Astrocyte (in vitro differentiated cells and primary cell): ENCODE results near the gene GRB10. TPM values are rescaled to one million over a fixed set of nuclear protein-coding genes. Genes with fewer than 3 reads are reported as not detected.

Source experiments
- DNase-seq: peaks from one replicate; pipeline ENCODE4 v3.0.0-alpha.2; 2010; ENCODE audit warnings: low read depth
- FAIRE-seq: peaks from 2 replicates; lab custom pipeline; 2011; peaks lifted over from hg19 to GRCh38; lab: Jason Lieb, UNC
- H2AFZ ChIP-seq: 2 replicates; pipeline ENCODE4 v1.6.0; 2012; ENCODE audit warnings: low read depth, low read length, inconsistent platforms
- H3K27ac ChIP-seq: 2 replicates; pipeline ENCODE4 v1.5.1; 2011; ENCODE audit warnings: low read depth, low read length, inconsistent platforms
- H3K27me3 ChIP-seq: 2 replicates; pipeline ENCODE4 v1.6.0; 2011; ENCODE audit warnings: low read length, inconsistent platforms; ENCODE audit not compliant: insufficient read depth
- H3K36me3 ChIP-seq: 2 replicates; pipeline ENCODE4 v1.5.1; 2011; ENCODE audit warnings: low read length, inconsistent platforms; ENCODE audit not compliant: insufficient read depth
- H3K4me1 ChIP-seq: 2 replicates; pipeline ENCODE4 v1.5.1; 2011; ENCODE audit warnings: low read length, inconsistent platforms; ENCODE audit not compliant: insufficient read depth
- H3K4me2 ChIP-seq: 2 replicates; pipeline ENCODE4 v1.6.0; 2012; ENCODE audit warnings: low read length, inconsistent platforms
- H3K4me3 ChIP-seq: 2 replicates; pipeline ENCODE4 v1.5.1; 2011; ENCODE audit warnings: low read depth, mild to moderate bottlenecking, low read length, inconsistent platforms; ENCODE audit not compliant: insufficient read depth
- H3K79me2 ChIP-seq: 2 replicates; pipeline ENCODE4 v1.6.0; 2012; ENCODE audit warnings: mild to moderate bottlenecking, low read length, inconsistent platforms; ENCODE audit not compliant: insufficient read depth
- H3K9ac ChIP-seq: 2 replicates; pipeline ENCODE4 v1.6.0; 2012; ENCODE audit warnings: mild to moderate bottlenecking, low read length, inconsistent platforms
- H3K9me3 ChIP-seq: 2 replicates; pipeline ENCODE4 v1.5.1; 2012; ENCODE audit warnings: low read depth, mild to moderate bottlenecking, low read length, inconsistent platforms; ENCODE audit not compliant: insufficient read depth
- H4K20me1 ChIP-seq: 2 replicates; pipeline ENCODE4 v1.6.0; 2012; ENCODE audit warnings: low read length, inconsistent platforms; ENCODE audit not compliant: insufficient read depth
- H3K27ac Mint-ChIP-seq: one replicate; pipeline ENCODE4 v1.8.0; 2021; ENCODE audit warnings: mild to moderate bottlenecking, mixed read lengths; ENCODE audit not compliant: unreplicated experiment
- H3K27me3 Mint-ChIP-seq: one replicate; pipeline ENCODE4 v1.8.0; 2021; ENCODE audit warnings: low read depth, mixed read lengths; ENCODE audit not compliant: unreplicated experiment
- H3K36me3 Mint-ChIP-seq: one replicate; pipeline ENCODE4 v1.8.0; 2021; ENCODE audit warnings: low read depth, mixed read lengths; ENCODE audit not compliant: unreplicated experiment
- H3K4me1 Mint-ChIP-seq: one replicate; pipeline ENCODE4 v1.8.0; 2021; ENCODE audit warnings: low read depth, mixed read lengths; ENCODE audit not compliant: unreplicated experiment
- H3K4me3 Mint-ChIP-seq: one replicate; pipeline ENCODE4 v1.8.0; 2021; ENCODE audit warnings: mild to moderate bottlenecking, moderate library complexity, mixed read lengths; ENCODE audit not compliant: unreplicated experiment
- H3K9me3 Mint-ChIP-seq: one replicate; pipeline ENCODE4 v1.8.0; 2021; ENCODE audit warnings: mild to moderate bottlenecking, mixed read lengths; ENCODE audit not compliant: unreplicated experiment
- EZH2 ChIP-seq: IDR thresholded peaks from 2 replicates; pipeline ENCODE4 v1.6.1; 2012; ENCODE audit warnings: mild to moderate bottlenecking, low read length, inconsistent platforms; ENCODE audit not compliant: insufficient read depth
- total RNA-seq: library from RNA; stranded (reverse); gene quantifications from 2 replicates; pipeline ENCODE4 v1.2.1, GENCODE V29; 2021
- TF ChIP-seq, protein P1 (sequence below): IDR thresholded peaks from 2 replicates; pipeline ENCODE4 v1.5.1; 2011; ENCODE audit warnings: low read depth, mild to moderate bottlenecking, inconsistent platforms, low read length, moderate library complexity; ENCODE audit not compliant: insufficient read depth

The GRB10 gene
- total RNA-seq, 1 donor from 2014 or later: 81.9 TPM

DNA sequence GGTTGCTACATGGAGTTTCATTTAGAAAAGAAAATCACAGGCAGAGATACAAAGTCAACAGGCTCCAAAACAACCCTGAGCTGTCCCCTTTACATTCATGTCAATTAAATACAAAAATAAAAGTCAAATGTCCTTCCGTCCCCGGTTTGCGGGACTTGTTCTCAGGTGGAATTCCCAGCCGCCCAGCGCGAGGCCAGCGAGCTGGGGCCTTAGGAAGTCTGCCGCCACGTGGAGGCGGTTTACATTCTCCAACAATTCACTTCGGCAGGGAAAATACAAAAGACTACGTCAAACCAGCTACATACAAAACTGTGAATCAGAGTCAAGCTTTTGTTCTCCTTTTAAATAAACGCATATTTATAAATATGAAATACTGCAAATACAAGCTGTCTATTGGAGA, 192.2 kb downstream of the GRB10 start:
- no peaks in the 10 kb centered on the region for H3K27me3 Mint-ChIP-seq
- no peak overlapping the region for H3K27ac ChIP-seq
- H2AFZ ChIP-seq: no peak overlapping the region
- H3K4me3 ChIP-seq: no peak overlapping the region
- H3K4me1 Mint-ChIP-seq: peaks cover 3% of the 10 kb centered on the region
- no peaks in the 10 kb centered on the region for H3K27me3 ChIP-seq
- peaks cover 20% of the 10 kb centered on the region for H3K36me3 ChIP-seq
- no peak overlapping the region for H3K9ac ChIP-seq
- peaks cover 7% of the 10 kb centered on the region for H4K20me1 ChIP-seq
- DNase-seq: no peak
- no peak overlapping the region for H3K4me2 ChIP-seq
- no peaks in the 10 kb centered on the region for H3K79me2 ChIP-seq
- H3K9me3 ChIP-seq: no peaks in the 10 kb centered on the region
- peaks cover 28% of the 10 kb centered on the region for H3K36me3 Mint-ChIP-seq
- H3K9me3 Mint-ChIP-seq: peaks cover 3% of the 10 kb centered on the region
- H3K4me1 ChIP-seq: no peaks in the 10 kb centered on the region
- TF ChIP-seq, protein P1, sequence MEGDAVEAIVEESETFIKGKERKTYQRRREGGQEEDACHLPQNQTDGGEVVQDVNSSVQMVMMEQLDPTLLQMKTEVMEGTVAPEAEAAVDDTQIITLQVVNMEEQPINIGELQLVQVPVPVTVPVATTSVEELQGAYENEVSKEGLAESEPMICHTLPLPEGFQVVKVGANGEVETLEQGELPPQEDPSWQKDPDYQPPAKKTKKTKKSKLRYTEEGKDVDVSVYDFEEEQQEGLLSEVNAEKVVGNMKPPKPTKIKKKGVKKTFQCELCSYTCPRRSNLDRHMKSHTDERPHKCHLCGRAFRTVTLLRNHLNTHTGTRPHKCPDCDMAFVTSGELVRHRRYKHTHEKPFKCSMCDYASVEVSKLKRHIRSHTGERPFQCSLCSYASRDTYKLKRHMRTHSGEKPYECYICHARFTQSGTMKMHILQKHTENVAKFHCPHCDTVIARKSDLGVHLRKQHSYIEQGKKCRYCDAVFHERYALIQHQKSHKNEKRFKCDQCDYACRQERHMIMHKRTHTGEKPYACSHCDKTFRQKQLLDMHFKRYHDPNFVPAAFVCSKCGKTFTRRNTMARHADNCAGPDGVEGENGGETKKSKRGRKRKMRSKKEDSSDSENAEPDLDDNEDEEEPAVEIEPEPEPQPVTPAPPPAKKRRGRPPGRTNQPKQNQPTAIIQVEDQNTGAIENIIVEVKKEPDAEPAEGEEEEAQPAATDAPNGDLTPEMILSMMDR: no peak
- no peak for TF ChIP-seq EZH2
- H3K27ac Mint-ChIP-seq: no peak overlapping the region
- no peak overlapping the region for H3K4me3 Mint-ChIP-seq
- FAIRE-seq: no peak

DNA sequence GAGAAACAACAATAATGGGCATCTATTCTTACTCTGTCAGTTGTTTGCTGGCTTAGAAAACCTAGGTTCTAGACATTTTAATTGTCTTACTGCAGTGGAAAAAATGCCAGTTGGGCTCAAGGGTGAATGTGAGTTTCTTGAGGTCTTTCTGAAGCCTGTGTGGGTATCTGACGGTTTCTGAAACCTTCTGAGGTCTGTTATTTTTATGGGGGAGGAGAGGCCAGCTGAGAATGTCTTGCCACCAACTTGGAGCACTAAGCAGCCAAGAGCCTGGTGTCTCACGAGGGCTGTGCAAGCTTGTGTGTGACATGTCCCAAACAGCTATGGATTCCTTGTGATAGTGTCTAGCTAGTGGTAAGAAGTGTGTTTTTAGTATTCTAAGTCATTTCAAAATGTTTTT, 193.3 kb downstream of the GRB10 start:
- no peak for FAIRE-seq
- H3K4me1 ChIP-seq: no peaks in the 10 kb centered on the region
- DNase-seq: no peak
- H2AFZ ChIP-seq: no peak overlapping the region
- no peak overlapping the region for H3K27ac ChIP-seq
- Mint-ChIP-seq H3K36me3 (peaks cover 22% of the 10 kb centered on the region), H3K27me3 (no peaks in the 10 kb centered on the region), H3K9me3 (peaks cover 4% of the 10 kb centered on the region), H3K27ac (no peak overlapping the region), H3K4me1 (peaks cover 3% of the 10 kb centered on the region), H3K4me3 (no peak overlapping the region)
- no peaks in the 10 kb centered on the region for H3K9me3 ChIP-seq
- H3K27me3 ChIP-seq: no peaks in the 10 kb centered on the region
- H4K20me1 ChIP-seq: no peaks in the 10 kb centered on the region
- no peak overlapping the region for H3K4me3 ChIP-seq
- H3K79me2 ChIP-seq: no peaks in the 10 kb centered on the region
- no peak overlapping the region for H3K4me2 ChIP-seq
- TF ChIP-seq EZH2: no peak
- TF ChIP-seq, protein P1: no peak
- no peak overlapping the region for H3K9ac ChIP-seq
- H3K36me3 ChIP-seq: peaks cover 17% of the 10 kb centered on the region

DNA sequence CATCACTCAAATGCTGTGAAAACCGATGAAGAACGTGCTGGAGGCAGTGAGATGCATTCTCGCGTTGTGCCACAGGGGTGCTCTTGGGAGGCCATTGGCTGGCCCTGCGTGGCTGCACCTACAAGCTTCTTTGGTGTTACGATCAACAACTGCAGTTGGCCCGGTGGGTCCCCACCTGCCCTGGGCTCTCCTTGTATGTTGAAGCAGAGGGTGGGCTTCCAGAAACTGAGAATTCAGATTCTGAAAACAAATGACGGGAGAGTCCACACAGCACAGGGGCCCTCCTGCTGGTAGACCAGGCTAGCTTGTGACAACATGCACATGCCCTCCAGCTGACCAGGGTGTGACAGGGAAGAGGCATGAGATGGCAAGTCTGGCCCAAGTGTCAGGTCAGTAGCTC, 193.8 kb downstream of the GRB10 start:
- FAIRE-seq (no peak), DNase-seq (no peak)
- H3K4me2 ChIP-seq: no peak overlapping the region
- H3K27me3 ChIP-seq: no peaks in the 10 kb centered on the region
- no peak overlapping the region for H2AFZ ChIP-seq
- H4K20me1 ChIP-seq: no peaks in the 10 kb centered on the region
- TF ChIP-seq EZH2: no peak
- TF ChIP-seq, protein P1: no peak
- no peak overlapping the region for H3K27ac ChIP-seq
- peaks cover 22% of the 10 kb centered on the region for H3K36me3 Mint-ChIP-seq
- H3K4me1 ChIP-seq: no peaks in the 10 kb centered on the region
- peaks cover 13% of the 10 kb centered on the region for H3K36me3 ChIP-seq
- no peak overlapping the region for H3K27ac Mint-ChIP-seq
- H3K9me3 ChIP-seq: no peaks in the 10 kb centered on the region
- no peaks in the 10 kb centered on the region for H3K79me2 ChIP-seq
- no peak overlapping the region for H3K4me3 Mint-ChIP-seq
- H3K4me3 ChIP-seq: no peak overlapping the region
- H3K4me1 Mint-ChIP-seq: peaks cover 3% of the 10 kb centered on the region
- H3K9me3 Mint-ChIP-seq: peaks cover 7% of the 10 kb centered on the region
- H3K9ac ChIP-seq: no peak overlapping the region
- no peaks in the 10 kb centered on the region for H3K27me3 Mint-ChIP-seq
